Subcutaneous adipose tissue (tissue), 4 donors: Measurements from ENCODE around the gene ATP10B. TPM values are rescaled to one million over a fixed set of nuclear protein-coding genes. Genes with fewer than 3 reads are reported as not detected.

Source experiments
- CTCF ChIP-seq: fragments of 450-650 bp; IDR thresholded peaks from one replicate; pipeline ENCODE4 v1.5.1; 2016; ENCODE audit warnings: low read depth, mild to moderate bottlenecking, control low read depth, antibody characterized with exemption, moderate library complexity
- total RNA-seq, 4 donors: library from RNA; depleted of rRNA; stranded (reverse); fragments of >200 nt; gene quantifications; one replicate each; pipeline ENCODE4 v1.1.0, GENCODE V29; 2016

Gene ATP10B
- total RNA-seq, 4 donors from 2014 or later = under 0.01 TPM; not detected in 3

DNA sequence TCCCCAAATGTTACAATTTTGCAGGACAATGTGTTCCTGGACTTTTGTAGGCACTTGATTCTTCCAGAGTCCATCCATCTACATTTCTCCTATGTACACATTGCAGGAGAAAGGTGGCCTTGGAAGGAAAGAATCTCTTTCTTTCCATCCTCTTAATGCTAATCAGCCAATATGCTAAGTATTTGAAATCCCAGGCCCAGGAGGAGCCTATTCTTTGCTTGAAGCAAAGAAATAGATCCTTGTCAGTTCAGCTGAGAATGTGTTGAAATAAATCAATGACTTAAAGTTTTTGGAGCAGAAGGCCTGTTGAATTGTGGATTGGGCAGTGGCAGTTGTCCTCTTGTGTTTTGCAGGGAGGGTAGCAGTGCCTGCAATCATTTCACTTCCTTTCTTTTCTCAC lies 317.1 kb downstream of the ATP10B start:
- no peak for TF ChIP-seq CTCF

- no peak for TF ChIP-seq CTCF
Observed at GRCh38 chr5:160534125-160534524, 317.9 kb downstream of the ATP10B start.

GRCh38 chr5:160525471-160526261 lies 326.3 kb downstream of the ATP10B start:
- no peak for TF ChIP-seq CTCF

DNA sequence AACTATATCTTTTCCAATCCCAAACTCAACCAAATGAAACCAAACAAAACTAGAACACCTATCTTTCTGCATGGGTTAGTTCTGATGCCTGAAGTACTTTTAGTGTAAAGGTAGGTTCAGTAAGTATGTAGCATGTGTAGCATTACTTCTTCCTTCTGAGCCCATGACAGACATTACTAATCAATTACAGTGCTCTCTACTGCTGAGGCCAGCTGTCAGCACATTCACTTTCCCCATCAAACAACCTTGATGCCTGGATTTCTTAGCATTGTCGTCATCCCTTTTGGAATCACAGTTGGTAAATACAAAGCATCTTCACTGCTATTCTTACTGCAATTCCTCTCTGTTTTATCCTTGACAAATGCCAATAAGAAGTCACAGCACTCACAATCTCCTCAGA lies 327.2 kb downstream of the ATP10B start:
- TF ChIP-seq CTCF = no peak

DNA sequence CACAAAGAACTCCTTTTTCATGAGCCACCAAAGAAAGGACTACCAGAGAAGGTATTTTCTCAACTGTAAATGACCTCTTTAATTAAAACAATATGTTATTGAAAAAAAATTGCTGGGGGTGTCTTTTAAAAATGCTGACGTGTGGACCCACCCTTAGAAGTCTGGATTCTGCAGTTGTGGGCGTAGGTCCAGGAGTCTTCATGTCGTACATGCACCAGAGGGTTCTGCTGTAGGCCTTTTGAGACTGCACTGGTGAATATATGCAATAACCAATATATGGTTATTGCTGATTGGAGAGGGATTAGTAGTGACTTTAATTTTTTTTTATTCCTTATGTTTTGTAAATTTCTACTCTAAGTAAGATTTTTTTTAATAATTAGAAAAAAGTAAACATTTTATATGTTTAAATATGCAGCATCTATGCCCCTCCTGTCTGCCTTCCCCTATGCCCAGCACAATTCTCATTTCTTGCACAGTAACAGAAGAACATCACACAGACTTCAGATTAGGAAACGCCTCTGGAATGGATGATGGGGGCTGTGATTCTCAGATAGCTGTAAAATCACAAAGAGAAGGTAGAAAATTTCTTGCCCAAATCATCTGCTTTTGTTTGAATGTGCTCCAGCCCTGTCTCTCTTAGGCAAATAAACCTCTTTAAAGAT lies 328.4 kb downstream of the ATP10B start:
- TF ChIP-seq CTCF = no peak

GRCh38 chr5:160521392-160521663 lies 330.7 kb downstream of the ATP10B start:
- no peak for TF ChIP-seq CTCF

- TF ChIP-seq CTCF = no peak
Observed at GRCh38 chr5:160520609-160521391, 331.2 kb downstream of the ATP10B start.
